Measurements from ENCODE around the gene AGAP1.

Gene AGAP1

DNA sequence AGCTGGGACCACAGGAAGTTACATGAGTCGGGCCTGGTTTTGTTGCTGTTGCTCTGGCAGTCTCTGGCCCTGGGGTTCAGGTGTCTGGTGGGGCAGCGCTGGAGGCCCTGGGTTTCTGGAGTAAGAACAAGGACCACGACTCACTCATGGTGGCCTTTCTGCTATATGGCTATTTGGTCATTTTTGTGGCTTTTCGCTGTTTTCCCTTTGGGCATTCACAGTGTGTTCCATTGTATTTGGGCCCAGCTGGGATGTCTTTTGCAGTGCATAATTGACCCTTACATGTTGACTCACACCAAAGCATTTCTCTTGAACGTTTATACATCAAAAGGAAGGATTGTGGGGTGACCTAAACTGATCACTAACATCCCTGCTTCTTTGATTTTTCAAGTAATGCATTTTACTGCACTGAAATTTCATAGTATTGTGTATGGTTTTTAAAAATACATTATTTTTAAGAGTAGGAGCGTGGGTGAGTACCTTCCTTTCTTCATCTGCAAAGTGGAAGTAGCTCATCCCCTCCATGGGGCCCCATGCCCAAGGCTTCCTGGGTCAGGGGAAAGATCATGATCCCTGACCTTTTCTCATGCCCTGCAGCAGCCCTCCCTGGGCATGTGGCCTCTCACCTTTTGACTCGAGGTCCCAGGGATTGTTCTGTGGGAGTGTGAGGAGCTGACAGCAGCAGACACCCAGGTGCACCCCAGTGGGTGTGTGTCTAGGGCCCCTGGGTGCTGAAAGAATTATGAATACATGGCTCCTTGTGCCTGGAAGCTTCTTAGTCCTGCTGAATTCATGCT lies 225.5 kb downstream of the AGAP1 start:
- Histone ChIP-seq H3K36me3 (ENCODE audit: control insufficient read depth, insufficient read depth, low read length, severe bottlenecking) (peaks cover 10% of the 10 kb centered on the region), H3K27me3 (replicated peaks; ENCODE audit: control insufficient read depth, insufficient read depth, low read length) (no peaks in the 10 kb centered on the region), H3K4me3 (ENCODE audit: low read length) (no peak overlapping the region), H3K9me3 (ENCODE audit: control insufficient read depth, low read length) (no peaks in the 10 kb centered on the region), H3K9ac (ENCODE audit: low read length) (no peak overlapping the region), H3K4me1 (ENCODE audit: control insufficient read depth, insufficient read depth, low read length) (peaks cover under 1% of the 10 kb centered on the region)
- no peak for DNase-seq (ENCODE audit: low read depth)

DNA sequence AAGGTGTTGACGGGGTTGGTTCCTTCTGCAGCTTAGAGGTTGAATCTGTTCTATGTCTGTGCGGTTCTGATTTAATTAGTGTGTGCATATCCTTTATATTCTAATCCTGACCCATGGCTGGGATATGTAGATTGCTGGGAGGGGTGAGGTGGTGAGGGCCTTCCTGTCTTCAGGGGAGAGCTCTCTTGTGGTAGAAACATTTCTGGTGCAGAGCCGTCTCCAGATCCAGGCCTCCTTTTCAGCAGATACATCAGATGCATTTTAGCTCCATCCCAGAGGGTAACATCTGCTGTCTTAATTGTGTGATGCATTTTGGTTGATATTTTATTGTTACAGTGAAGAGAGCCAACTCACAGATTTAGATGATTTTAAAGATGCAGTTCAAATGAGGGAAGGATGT lies 227.8 kb downstream of the AGAP1 start:
- peaks cover 10% of the 10 kb centered on the region for H3K36me3 ChIP-seq (ENCODE audit: control insufficient read depth, insufficient read depth, low read length, severe bottlenecking)

DNA sequence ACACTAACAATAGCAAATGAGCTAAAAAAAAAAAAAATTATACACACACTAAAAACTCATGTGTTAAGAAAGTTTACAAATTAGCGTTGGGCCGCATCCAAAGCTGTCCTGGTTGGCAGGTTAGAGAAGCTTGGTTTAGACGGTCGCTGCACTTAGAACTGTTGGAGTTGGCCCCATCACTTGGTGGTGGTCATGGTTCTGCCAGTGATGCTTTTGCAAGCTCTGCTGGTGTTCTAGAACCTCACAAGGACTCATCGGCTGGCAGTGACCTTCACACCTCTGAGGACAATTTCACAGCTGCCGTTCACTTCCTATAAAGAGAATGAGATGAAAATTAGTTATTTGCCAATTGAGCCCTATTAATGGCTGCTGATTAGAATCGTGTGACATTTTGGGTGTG lies 229.0 kb downstream of the AGAP1 start:
- H3K9ac ChIP-seq (ENCODE audit: low read length): no peak overlapping the region
- no peak overlapping the region for H3K4me3 ChIP-seq (ENCODE audit: low read length)
- H3K9me3 ChIP-seq (ENCODE audit: control insufficient read depth, low read length): no peaks in the 10 kb centered on the region
- no peaks in the 10 kb centered on the region for H3K27me3 ChIP-seq (replicated peaks; ENCODE audit: control insufficient read depth, insufficient read depth, low read length)
- peaks cover 10% of the 10 kb centered on the region for H3K36me3 ChIP-seq (ENCODE audit: control insufficient read depth, insufficient read depth, low read length, severe bottlenecking)
- peaks cover 17% of the 10 kb centered on the region for H3K4me1 ChIP-seq (ENCODE audit: control insufficient read depth, insufficient read depth, low read length)
- no peak for DNase-seq (ENCODE audit: low read depth)

More for the DNA sequence above, 227.8 kb downstream of the AGAP1 start:
- Histone ChIP-seq H3K4me1 (ENCODE audit: control insufficient read depth, insufficient read depth, low read length) (peaks cover 10% of the 10 kb centered on the region), H3K27me3 (replicated peaks; ENCODE audit: control insufficient read depth, insufficient read depth, low read length) (no peaks in the 10 kb centered on the region), H3K9ac (ENCODE audit: low read length) (no peak overlapping the region), H3K4me3 (ENCODE audit: low read length) (no peak overlapping the region), H3K9me3 (ENCODE audit: control insufficient read depth, low read length) (no peaks in the 10 kb centered on the region)
- no peak for DNase-seq (ENCODE audit: low read depth)

DNA sequence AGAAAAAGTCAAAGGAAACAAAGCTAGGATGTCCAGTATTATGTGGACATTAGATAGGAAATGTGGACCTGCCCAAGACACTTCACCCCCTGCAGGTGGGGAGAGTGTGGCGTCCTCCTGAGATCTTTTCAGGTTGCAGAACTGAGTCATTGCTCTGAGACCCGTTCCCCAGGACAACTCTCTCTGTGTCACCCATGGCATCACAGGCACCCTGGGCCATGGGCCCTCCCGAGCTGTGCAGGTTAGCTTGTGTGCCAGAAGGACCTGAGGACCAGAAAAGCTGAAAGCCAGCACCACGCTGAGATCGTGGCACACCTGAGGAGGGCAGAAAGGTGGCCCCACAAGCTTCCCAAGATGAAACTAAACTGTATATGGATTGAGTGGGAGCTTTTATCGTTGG lies 229.5 kb downstream of the AGAP1 start:
- Histone ChIP-seq H3K27me3 (replicated peaks; ENCODE audit: control insufficient read depth, insufficient read depth, low read length) (no peaks in the 10 kb centered on the region), H3K36me3 (ENCODE audit: control insufficient read depth, insufficient read depth, low read length, severe bottlenecking) (peaks cover 10% of the 10 kb centered on the region), H3K4me1 (ENCODE audit: control insufficient read depth, insufficient read depth, low read length) (peaks cover 17% of the 10 kb centered on the region), H3K9me3 (ENCODE audit: control insufficient read depth, low read length) (no peaks in the 10 kb centered on the region), H3K9ac (ENCODE audit: low read length) (no peak overlapping the region), H3K4me3 (ENCODE audit: low read length) (no peak overlapping the region)
- DNase-seq (ENCODE audit: low read depth): no peak

DNA sequence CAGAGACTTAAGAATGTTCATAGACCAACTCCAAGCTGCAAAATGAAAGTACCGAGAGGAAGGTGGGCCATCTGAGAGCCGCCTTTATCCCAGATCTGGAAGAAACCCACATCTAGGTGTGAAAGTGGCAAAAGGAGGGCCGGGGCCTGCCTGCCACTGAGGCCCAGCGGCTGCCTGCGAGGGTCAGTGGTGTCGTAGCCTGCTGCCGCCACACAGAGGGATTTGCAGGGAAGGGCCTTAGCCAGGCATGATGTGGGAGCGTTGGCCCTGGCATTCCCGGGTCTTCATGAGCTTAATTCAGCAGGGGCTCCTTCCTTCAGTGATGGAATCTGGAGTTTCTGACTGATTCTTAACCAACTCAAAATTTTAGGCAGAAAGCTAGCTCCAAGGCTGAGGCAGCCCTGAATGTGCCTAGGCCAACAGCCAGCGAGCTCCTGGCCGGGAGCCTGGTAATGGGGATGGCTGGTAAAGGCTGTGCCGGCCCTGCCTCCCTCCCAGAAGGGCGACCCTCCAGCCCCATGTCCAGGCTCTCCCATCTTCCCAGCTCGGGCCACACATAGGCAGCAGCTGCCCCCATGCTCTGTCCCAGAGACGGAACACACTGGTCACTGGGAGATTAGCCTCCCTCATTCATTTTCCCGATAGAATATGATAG lies 230.1 kb downstream of the AGAP1 start:
- no peak overlapping the region for H3K4me3 ChIP-seq (ENCODE audit: low read length)
- peaks cover 17% of the 10 kb centered on the region for H3K4me1 ChIP-seq (ENCODE audit: control insufficient read depth, insufficient read depth, low read length)
- peaks cover 6% of the 10 kb centered on the region for H3K36me3 ChIP-seq (ENCODE audit: control insufficient read depth, insufficient read depth, low read length, severe bottlenecking)
- DNase-seq (ENCODE audit: low read depth): no peak
- no peak overlapping the region for H3K9ac ChIP-seq (ENCODE audit: low read length)
- no peaks in the 10 kb centered on the region for H3K9me3 ChIP-seq (ENCODE audit: control insufficient read depth, low read length)
- no peaks in the 10 kb centered on the region for H3K27me3 ChIP-seq (replicated peaks; ENCODE audit: control insufficient read depth, insufficient read depth, low read length)

DNA sequence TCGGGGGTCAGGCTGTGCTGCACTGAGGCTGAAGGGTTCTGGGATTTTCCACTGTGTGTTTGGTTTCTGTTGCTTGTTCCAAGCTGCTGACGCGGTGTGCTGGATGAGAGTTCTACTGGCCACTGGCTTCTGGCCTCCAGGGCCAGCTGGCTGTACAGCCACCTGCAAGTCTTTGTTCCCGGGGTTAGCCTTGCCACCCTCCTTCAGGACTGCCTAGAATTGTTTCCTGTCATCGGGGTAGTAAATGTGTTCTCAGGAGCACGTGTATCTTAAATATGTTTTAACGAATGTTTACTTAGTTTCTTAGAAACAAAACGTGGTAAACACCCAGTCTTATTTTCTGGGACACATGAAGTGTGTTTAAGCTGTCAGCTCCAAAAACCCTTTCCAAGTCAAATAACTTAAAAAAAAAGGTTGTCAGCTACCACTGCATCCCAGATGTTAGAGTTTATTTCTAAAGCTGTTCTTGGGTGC lies 231.2 kb downstream of the AGAP1 start:
- H3K27me3 ChIP-seq (replicated peaks; ENCODE audit: control insufficient read depth, insufficient read depth, low read length): no peaks in the 10 kb centered on the region
- no peaks in the 10 kb centered on the region for H3K9me3 ChIP-seq (ENCODE audit: control insufficient read depth, low read length)
- no peaks in the 10 kb centered on the region for H3K36me3 ChIP-seq (ENCODE audit: control insufficient read depth, insufficient read depth, low read length, severe bottlenecking)
- no peak for DNase-seq (ENCODE audit: low read depth)
- peaks cover 17% of the 10 kb centered on the region for H3K4me1 ChIP-seq (ENCODE audit: control insufficient read depth, insufficient read depth, low read length)
- H3K9ac ChIP-seq (ENCODE audit: low read length): no peak overlapping the region
- H3K4me3 ChIP-seq (ENCODE audit: low read length): peak overlapping the region; percentile 25

DNA sequence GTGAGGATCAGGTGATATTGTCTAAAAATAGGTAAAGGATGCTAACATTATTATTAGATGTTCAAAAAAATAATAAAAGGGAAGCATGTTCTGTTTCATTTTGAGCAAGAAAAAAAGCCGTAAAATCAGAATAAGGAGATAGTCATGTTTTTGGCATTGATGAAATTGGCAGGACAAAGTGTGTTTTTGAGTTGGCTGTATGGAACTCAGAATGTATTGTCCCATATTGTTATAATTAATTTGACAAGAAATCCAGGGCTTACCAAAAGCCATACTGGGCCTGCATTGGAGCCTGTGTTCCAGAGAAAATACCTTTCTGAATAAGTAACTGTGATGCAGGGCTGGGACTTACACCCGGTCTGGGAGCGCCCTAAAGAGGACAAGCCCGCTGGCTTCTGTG lies 232.0 kb downstream of the AGAP1 start:
- Histone ChIP-seq H3K27me3 (replicated peaks; ENCODE audit: control insufficient read depth, insufficient read depth, low read length) (no peaks in the 10 kb centered on the region), H3K9me3 (ENCODE audit: control insufficient read depth, low read length) (no peaks in the 10 kb centered on the region), H3K4me1 (ENCODE audit: control insufficient read depth, insufficient read depth, low read length) (peaks cover 17% of the 10 kb centered on the region), H3K36me3 (ENCODE audit: control insufficient read depth, insufficient read depth, low read length, severe bottlenecking) (no peaks in the 10 kb centered on the region), H3K9ac (ENCODE audit: low read length) (no peak overlapping the region), H3K4me3 (ENCODE audit: low read length) (no peak overlapping the region)
- no peak for DNase-seq (ENCODE audit: low read depth)

DNA sequence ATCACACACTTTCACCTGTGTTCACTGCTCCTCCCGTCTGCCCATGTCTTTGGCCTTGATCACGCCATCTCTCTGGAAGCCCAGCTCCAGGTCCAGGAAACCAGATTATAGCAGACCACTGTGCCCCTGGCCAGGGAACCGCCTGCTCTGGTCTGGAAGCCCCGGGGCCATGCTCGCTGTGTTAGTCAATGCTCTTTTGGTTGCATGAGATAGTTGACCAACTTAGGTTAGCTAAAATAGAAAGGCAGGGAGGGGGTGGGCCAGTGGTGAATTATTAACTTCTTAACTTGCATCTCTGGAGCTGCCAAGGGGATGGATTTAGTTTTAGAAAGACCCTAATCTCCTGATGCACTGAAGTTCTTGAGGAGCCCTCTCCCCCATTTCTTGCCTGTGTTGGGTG lies 232.7 kb downstream of the AGAP1 start:
- peaks cover 17% of the 10 kb centered on the region for H3K4me1 ChIP-seq (ENCODE audit: control insufficient read depth, insufficient read depth, low read length)
- no peak overlapping the region for H3K4me3 ChIP-seq (ENCODE audit: low read length)
- no peak overlapping the region for H3K9ac ChIP-seq (ENCODE audit: low read length)
- H3K9me3 ChIP-seq (ENCODE audit: control insufficient read depth, low read length): no peaks in the 10 kb centered on the region
- no peak for DNase-seq (ENCODE audit: low read depth)
- H3K27me3 ChIP-seq (replicated peaks; ENCODE audit: control insufficient read depth, insufficient read depth, low read length): no peaks in the 10 kb centered on the region
- no peaks in the 10 kb centered on the region for H3K36me3 ChIP-seq (ENCODE audit: control insufficient read depth, insufficient read depth, low read length, severe bottlenecking)

DNA sequence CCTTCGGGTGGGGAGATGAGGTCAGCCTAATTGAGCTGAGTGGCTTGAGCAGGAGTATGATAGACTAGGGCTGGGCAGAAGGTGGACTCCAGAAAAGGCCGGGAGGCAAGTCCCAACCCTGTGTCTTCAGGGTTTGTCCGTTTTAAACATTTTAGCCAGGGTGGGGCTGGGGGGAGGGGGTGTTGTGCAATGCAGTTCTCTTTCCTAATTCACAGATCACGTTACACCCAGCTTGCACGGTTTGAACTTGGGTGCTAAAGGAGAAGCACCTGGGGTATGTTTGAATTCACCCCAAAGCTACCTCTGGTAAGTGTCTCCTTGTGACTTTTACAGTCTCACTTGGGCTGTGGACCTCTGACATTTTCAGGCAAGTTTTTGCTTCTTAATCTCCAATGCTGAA lies 233.3 kb downstream of the AGAP1 start:
- no peak overlapping the region for H3K4me3 ChIP-seq (ENCODE audit: low read length)
- H3K9me3 ChIP-seq (ENCODE audit: control insufficient read depth, low read length): no peaks in the 10 kb centered on the region
- H3K9ac ChIP-seq (ENCODE audit: low read length): no peak overlapping the region
- peaks cover 17% of the 10 kb centered on the region for H3K4me1 ChIP-seq (ENCODE audit: control insufficient read depth, insufficient read depth, low read length)
- H3K27me3 ChIP-seq (replicated peaks; ENCODE audit: control insufficient read depth, insufficient read depth, low read length): no peaks in the 10 kb centered on the region
- H3K36me3 ChIP-seq (ENCODE audit: control insufficient read depth, insufficient read depth, low read length, severe bottlenecking): no peaks in the 10 kb centered on the region
- DNase-seq (ENCODE audit: low read depth): peak; percentile 19

DNA sequence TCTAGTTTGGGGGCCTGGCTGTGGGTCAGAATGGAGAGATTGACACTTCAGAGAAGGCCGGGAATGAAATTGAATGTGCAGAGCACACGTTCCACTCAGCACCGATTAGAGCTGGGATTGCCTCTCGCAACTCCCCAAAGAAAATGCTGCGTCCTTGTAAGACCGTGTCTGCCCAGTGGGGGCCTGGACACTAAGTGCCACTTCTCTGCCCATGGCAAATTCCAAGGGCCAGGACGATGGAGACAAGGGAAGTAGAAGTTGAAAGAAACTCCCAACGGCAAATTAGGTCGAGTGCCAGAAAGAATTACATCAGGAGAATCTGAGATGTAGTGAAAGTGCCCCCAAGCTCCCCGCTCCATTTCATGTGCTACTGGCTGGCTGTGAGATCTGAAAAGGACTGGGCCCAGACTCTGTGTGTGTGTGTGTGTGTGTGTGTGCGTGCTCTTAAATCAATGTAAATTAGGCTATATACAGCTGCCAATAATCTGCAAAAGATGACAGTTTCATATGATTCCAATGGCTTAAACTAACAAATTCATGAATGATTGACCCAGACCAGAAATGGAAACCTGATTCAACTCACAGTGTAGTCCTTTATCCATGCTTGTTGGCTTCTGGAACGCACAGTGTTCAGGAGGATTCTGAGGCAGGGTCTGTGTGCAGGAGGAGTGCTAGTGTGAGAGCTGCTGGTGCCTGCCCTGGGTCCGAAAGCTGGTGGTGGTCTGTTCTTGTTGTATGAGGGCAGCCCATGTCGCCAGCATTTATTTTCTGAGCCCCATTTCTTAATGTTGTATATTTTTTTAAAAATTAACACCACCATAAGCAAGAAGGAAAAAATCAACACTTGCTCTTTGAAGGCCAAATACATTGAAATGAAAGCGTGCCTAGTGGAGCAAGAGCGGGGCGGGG lies 234.3 kb downstream of the AGAP1 start:
- DNase-seq (ENCODE audit: low read depth): no peak
- H3K9me3 ChIP-seq (ENCODE audit: control insufficient read depth, low read length): no peaks in the 10 kb centered on the region
- H3K27me3 ChIP-seq (replicated peaks; ENCODE audit: control insufficient read depth, insufficient read depth, low read length): no peaks in the 10 kb centered on the region
- H3K36me3 ChIP-seq (ENCODE audit: control insufficient read depth, insufficient read depth, low read length, severe bottlenecking): no peaks in the 10 kb centered on the region
- no peak overlapping the region for H3K4me3 ChIP-seq (ENCODE audit: low read length)
- H3K4me1 ChIP-seq (ENCODE audit: control insufficient read depth, insufficient read depth, low read length): peaks cover 17% of the 10 kb centered on the region
- H3K9ac ChIP-seq (ENCODE audit: low read length): no peak overlapping the region
